Hepatocyte (in vitro differentiated cells): Measurements from ENCODE around the gene EFCAB9. TPM values are rescaled to one million over a fixed set of nuclear protein-coding genes. Genes with fewer than 3 reads are reported as not detected.

Source experiments
- DNase-seq: peaks from one replicate; pipeline ENCODE4 v3.0.0-alpha.2; 2016; ENCODE audit warnings: low spot score
- H2AFZ ChIP-seq: fragments of 200-600 bp; sonication (generic); 2 replicates; pipeline ENCODE4 v1.6.0; 2016; ENCODE audit warnings: antibody characterized with exemption, mild to moderate bottlenecking
- H3K27ac ChIP-seq: fragments of 200-600 bp; sonication (generic); 2 replicates; pipeline ENCODE4 v1.5.1; 2016; ENCODE audit warnings: mild to moderate bottlenecking
- H3K27me3 ChIP-seq: fragments of 200-600 bp; sonication (generic); 2 replicates; pipeline ENCODE4 v1.6.1; 2016
- H3K36me3 ChIP-seq: fragments of 200-600 bp; sonication (generic); replicated peaks from 2 replicates; pipeline ENCODE4 v1.5.1; 2016; ENCODE audit warnings: low read depth; ENCODE audit not compliant: insufficient read depth
- H3K4me1 ChIP-seq: fragments of 200-600 bp; sonication (generic); 2 replicates; pipeline ENCODE4 v1.5.1; 2016; ENCODE audit warnings: mild to moderate bottlenecking, moderate library complexity; ENCODE audit not compliant: insufficient read depth
- H3K4me2 ChIP-seq: fragments of 200-600 bp; sonication (generic); 2 replicates; pipeline ENCODE4 v1.6.0; 2016
- H3K4me3 ChIP-seq: fragments of 200-600 bp; sonication (generic); 2 replicates; pipeline ENCODE4 v1.5.1; 2016; ENCODE audit warnings: mild to moderate bottlenecking
- H3K79me2 ChIP-seq: fragments of 200-600 bp; sonication (generic); 2 replicates; pipeline ENCODE4 v1.6.0; 2017; ENCODE audit warnings: mild to moderate bottlenecking
- H3K9me2 ChIP-seq: fragments of 200-600 bp; sonication (generic); replicated peaks from 2 replicates; pipeline ENCODE4 v1.6.0; 2017; ENCODE audit warnings: mild to moderate bottlenecking; ENCODE audit not compliant: insufficient read depth
- H3K9me3 ChIP-seq: fragments of 200-600 bp; sonication (generic); 2 replicates; pipeline ENCODE4 v1.5.1; 2016; ENCODE audit warnings: low read depth, mild to moderate bottlenecking
- H4K20me1 ChIP-seq: fragments of 200-600 bp; sonication (generic); 2 replicates; pipeline ENCODE4 v1.6.0; 2016; ENCODE audit warnings: mild to moderate bottlenecking; ENCODE audit not compliant: insufficient read depth, poor library complexity, severe bottlenecking
- CTCF ChIP-seq: fragments of 200-600 bp; sonication (generic); IDR thresholded peaks from 2 replicates; pipeline ENCODE4 v1.5.1; 2016; ENCODE audit warnings: antibody characterized with exemption, mild to moderate bottlenecking; ENCODE audit not compliant: poor library complexity
- EZH2 ChIP-seq: fragments of 200-600 bp; sonication (generic); IDR thresholded peaks from 2 replicates; pipeline ENCODE4 v1.6.1; 2016; ENCODE audit warnings: antibody characterized with exemption, mild to moderate bottlenecking, borderline replicate concordance
- EZH2phosphoT487 ChIP-seq: fragments of 200-600 bp; sonication (generic); IDR thresholded peaks from one replicate; pipeline ENCODE4 v1.6.1; 2018; ENCODE audit warnings: antibody characterized with exemption, mild to moderate bottlenecking, low read depth, moderate library complexity; ENCODE audit not compliant: unreplicated experiment, severe bottlenecking
- WGBS: methylation state at CpG from one replicate; pipeline ENCODE4 v1.1.6; 2016; ENCODE audit warnings: low lambda C conversion rate; ENCODE audit errors: missing lambda C conversion rate; 5-methylcytosine and 5-hydroxymethylcytosine counted together
- polyA plus RNA-seq: library from polyadenylated mRNA; unstranded; fragments of >200 nt; fragmentation: Nextera tagmentation; extraction: Ambion mirVana; gene quantifications from 2 replicates; pipeline ENCODE4 v1.2.1, GENCODE V29; 2016
- total RNA-seq: library from RNA; depleted of rRNA; stranded (reverse); fragments of >200 nt; gene quantifications from 2 replicates; pipeline ENCODE4 v1.2.3, GENCODE V29; 2014

Gene EFCAB9
- total and polyA plus RNA-seq, 2 experiments from 2014 or later, result not detected

- no peaks in the 10 kb centered on the region for H3K27me3 ChIP-seq
- no peak overlapping the region for H3K4me2 ChIP-seq
- H3K27ac ChIP-seq, result no peak overlapping the region
- DNase-seq, result no peak
- no peaks in the 10 kb centered on the region for H3K36me3 ChIP-seq
- no peaks in the 10 kb centered on the region for H4K20me1 ChIP-seq
- H3K4me1 ChIP-seq, result peaks cover 10% of the 10 kb centered on the region
- H3K9me2 ChIP-seq, result no peaks in the 10 kb centered on the region
- TF ChIP-seq EZH2phosphoT487, result no peak
- no peak for TF ChIP-seq EZH2
- no peak for TF ChIP-seq CTCF
- peaks cover 30% of the 10 kb centered on the region for H3K79me2 ChIP-seq
- no peaks in the 10 kb centered on the region for H3K9me3 ChIP-seq
- H3K4me3 ChIP-seq, result no peak overlapping the region
- H2AFZ ChIP-seq, result no peak overlapping the region
- WGBS, result 80% methylated on average over 18 of the region's 18 CpGs
Measured at GRCh38 chr5:172178301-172178987, 15.5 kb upstream of the EFCAB9 start.

- no peaks in the 10 kb centered on the region for H3K9me2 ChIP-seq
- peaks cover 25% of the 10 kb centered on the region for H3K79me2 ChIP-seq
- H3K4me3 ChIP-seq, result no peak overlapping the region
- TF ChIP-seq CTCF (no peak), EZH2 (no peak), EZH2phosphoT487 (no peak)
- H3K27me3 ChIP-seq, result no peaks in the 10 kb centered on the region
- H2AFZ ChIP-seq, result no peak overlapping the region
- WGBS, result 58% methylated on average over 18 of the region's 18 CpGs
- no peak for DNase-seq
- H3K9me3 ChIP-seq, result no peaks in the 10 kb centered on the region
- H3K4me2 ChIP-seq, result no peak overlapping the region
- no peak overlapping the region for H3K27ac ChIP-seq
- peaks cover 9% of the 10 kb centered on the region for H3K4me1 ChIP-seq
- no peaks in the 10 kb centered on the region for H3K36me3 ChIP-seq
- no peaks in the 10 kb centered on the region for H4K20me1 ChIP-seq
Measured at GRCh38 chr5:172178991-172179989, 14.7 kb upstream of the EFCAB9 start.

GRCh38 chr5:172180936-172181335, 13.0 kb upstream of the EFCAB9 start:
- Histone ChIP-seq H3K4me2 (no peak overlapping the region), H2AFZ (no peak overlapping the region), H3K4me1 (no peaks in the 10 kb centered on the region), H3K27me3 (no peaks in the 10 kb centered on the region), H4K20me1 (no peaks in the 10 kb centered on the region), H3K9me2 (no peaks in the 10 kb centered on the region), H3K4me3 (no peak overlapping the region), H3K27ac (no peak overlapping the region), H3K9me3 (no peaks in the 10 kb centered on the region), H3K36me3 (no peaks in the 10 kb centered on the region), H3K79me2 (peaks cover 39% of the 10 kb centered on the region)
- TF ChIP-seq EZH2phosphoT487 (no peak), CTCF (no peak), EZH2 (no peak)
- no peak for DNase-seq
- 96% methylated on average over 9 of the region's 9 CpGs for WGBS
